Ectodermal cell (in vitro differentiated cells): Measurements from ENCODE around the gene RNF130.

Source experiments
- H3K27ac ChIP-seq: 2 replicates; pipeline ENCODE4 v1.7.0; 2013; ENCODE audit warnings: mild to moderate bottlenecking, low read depth, low read length; ENCODE audit not compliant: insufficient read depth, poor library complexity, severe bottlenecking
- H3K27me3 ChIP-seq: 2 replicates; pipeline ENCODE4 v1.7.0; 2013; ENCODE audit warnings: mild to moderate bottlenecking, low read length; ENCODE audit not compliant: insufficient read depth, control insufficient read depth, poor library complexity, severe bottlenecking
- H3K36me3 ChIP-seq: one replicate; pipeline ENCODE4 v1.7.0; 2013; ENCODE audit warnings: low read length; ENCODE audit not compliant: control insufficient read depth, insufficient read depth
- H3K4me1 ChIP-seq: one replicate; pipeline ENCODE4 v1.7.0; 2013; ENCODE audit warnings: low read length; ENCODE audit not compliant: control insufficient read depth, insufficient read depth
- H3K4me3 ChIP-seq: 2 replicates; pipeline ENCODE4 v1.7.0; 2013; ENCODE audit warnings: low read depth, low read length, control low read depth; ENCODE audit not compliant: insufficient read depth
- H3K9me3 ChIP-seq: 2 replicates; pipeline ENCODE4 v1.7.0; 2013; ENCODE audit warnings: mild to moderate bottlenecking, low read length, moderate library complexity; ENCODE audit not compliant: control insufficient read depth
- WGBS, 2 experiments: methylation state at CpG; one replicate each; pipeline ENCODE4 v1.1.7; 2013; ENCODE audit warnings: missing lambda C conversion rate in 2 of 2; 5-methylcytosine and 5-hydroxymethylcytosine counted together

Gene RNF130

DNA sequence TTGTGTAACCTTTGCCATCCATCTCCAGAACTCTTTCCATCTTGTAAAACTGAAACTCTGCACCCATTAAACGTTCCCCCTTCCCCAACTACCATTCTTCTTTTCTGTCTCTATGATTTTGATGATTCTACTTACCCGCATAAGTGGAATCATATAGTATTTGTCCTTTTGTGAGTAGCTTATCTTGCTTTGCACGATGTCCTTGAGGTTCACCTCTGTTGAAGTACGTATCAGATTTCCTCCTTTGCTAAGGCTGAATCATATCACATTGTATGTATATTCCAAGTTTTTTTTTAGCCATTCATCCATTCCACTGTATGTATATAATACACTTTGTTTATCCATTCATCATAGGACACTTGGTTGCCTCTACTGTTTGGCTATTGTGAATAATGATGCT lies 2.9 kb upstream of the RNF130 start:
- no peaks in the 10 kb centered on the region for H3K9me3 ChIP-seq
- peaks cover 12% of the 10 kb centered on the region for H3K27me3 ChIP-seq
- H3K4me3 ChIP-seq, result no peak overlapping the region
- 92 to 95% methylated on average over 4 of the region's 4 CpGs for WGBS, 2 experiments
- no peak overlapping the region for H3K27ac ChIP-seq
- peaks cover 4% of the 10 kb centered on the region for H3K36me3 ChIP-seq
- peaks cover 5% of the 10 kb centered on the region for H3K4me1 ChIP-seq

DNA sequence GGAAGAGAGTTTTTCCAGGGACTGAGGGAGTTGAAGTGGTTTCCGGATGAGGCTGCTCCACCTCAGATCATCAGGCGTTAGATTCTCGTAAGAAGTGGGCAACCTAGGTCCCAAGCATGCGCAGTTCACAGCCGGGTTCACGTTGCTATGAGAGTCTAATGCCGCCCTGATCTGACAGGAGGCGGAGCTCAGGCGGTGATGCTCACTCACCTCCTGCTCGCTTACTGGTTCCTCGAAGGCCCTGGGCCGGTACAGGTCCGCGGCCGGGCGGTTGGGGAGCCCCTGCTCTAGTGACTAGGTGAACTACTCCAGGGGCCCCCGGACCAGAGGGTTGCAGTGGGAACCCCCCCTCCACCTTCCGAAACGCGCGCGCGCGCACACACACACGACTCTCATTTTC lies 997 bp upstream of the RNF130 start:
- Histone ChIP-seq H3K36me3 (peaks cover 4% of the 10 kb centered on the region), H3K27ac (no peak overlapping the region), H3K9me3 (no peaks in the 10 kb centered on the region), H3K4me3 (no peak overlapping the region), H3K27me3 (peaks cover 12% of the 10 kb centered on the region), H3K4me1 (peaks cover 7% of the 10 kb centered on the region)
- WGBS, 2 experiments, result 93 to 94% methylated on average over 25 of the region's 25 CpGs

- no peak overlapping the region for H3K27ac ChIP-seq
- peaks cover 12% of the 10 kb centered on the region for H3K27me3 ChIP-seq
- 29% methylated on average over 14 of the region's 14 CpGs for WGBS, 2 experiments
- peaks cover 4% of the 10 kb centered on the region for H3K36me3 ChIP-seq
- peaks cover 7% of the 10 kb centered on the region for H3K4me1 ChIP-seq
- H3K9me3 ChIP-seq, result no peaks in the 10 kb centered on the region
- H3K4me3 ChIP-seq, result peak overlapping the region; percentile 94
These were observed 643 bp upstream of the RNF130 start for GRCh38 chr5:180072256-180072548.

- H3K4me3 ChIP-seq, result peak overlapping the region; percentile 94
- peaks cover 7% of the 10 kb centered on the region for H3K4me1 ChIP-seq
- WGBS, 2 experiments, result 1% methylated on average over 48 of the region's 48 CpGs
- H3K27ac ChIP-seq, result peak overlapping the region; percentile 20
- peaks cover 12% of the 10 kb centered on the region for H3K27me3 ChIP-seq
- H3K36me3 ChIP-seq, result peaks cover 4% of the 10 kb centered on the region
- no peaks in the 10 kb centered on the region for H3K9me3 ChIP-seq
These were observed 616 bp downstream of the RNF130 start for GRCh38 chr5:180070756-180071530.

DNA sequence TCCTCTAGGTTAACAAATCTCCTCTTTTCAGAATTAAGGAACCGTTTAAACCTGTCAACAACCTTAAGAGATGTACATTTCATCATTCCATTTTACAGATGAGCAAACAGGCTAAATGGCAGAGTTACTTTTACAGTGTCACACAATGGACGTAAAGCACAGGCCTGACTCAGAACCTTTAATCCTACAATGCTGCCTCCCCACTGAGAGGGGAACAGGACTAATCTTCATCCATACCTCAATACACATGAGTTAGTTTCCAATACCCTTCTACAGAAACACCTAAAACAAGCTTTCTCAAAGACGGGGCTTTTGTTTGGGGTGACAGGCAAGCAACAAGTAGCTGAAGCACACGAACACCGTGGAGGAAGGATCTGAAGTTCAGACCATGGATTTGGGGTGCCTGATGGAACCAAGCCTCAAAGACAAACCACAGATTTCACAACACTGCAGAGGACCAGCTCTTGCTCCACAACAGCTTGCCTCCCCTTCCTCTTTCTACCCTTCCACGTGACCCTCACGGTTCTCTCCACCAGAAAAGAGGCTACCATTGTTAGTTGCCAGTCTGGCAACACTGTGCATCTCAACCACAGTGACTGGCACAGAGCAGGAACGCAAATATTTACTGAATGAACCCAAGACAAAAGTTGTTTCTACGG lies 1.8 kb downstream of the RNF130 start:
- H3K4me1 ChIP-seq, result peaks cover 7% of the 10 kb centered on the region
- H3K36me3 ChIP-seq, result peaks cover 4% of the 10 kb centered on the region
- 13 to 16% methylated on average over 9 of the region's 9 CpGs for WGBS, 2 experiments
- H3K27me3 ChIP-seq, result peaks cover 12% of the 10 kb centered on the region
- peak overlapping the region; percentile 6 for H3K27ac ChIP-seq
- H3K9me3 ChIP-seq, result no peaks in the 10 kb centered on the region
- H3K4me3 ChIP-seq, result peak overlapping the region; percentile 94

- H3K27ac ChIP-seq, result peak overlapping the region; percentile 21
- WGBS, 2 experiments, result 63 to 69% methylated on average over 5 of the region's 6 CpGs
- no peaks in the 10 kb centered on the region for H3K9me3 ChIP-seq
- peak overlapping the region; percentile 94 for H3K4me3 ChIP-seq
- H3K27me3 ChIP-seq, result peaks cover 12% of the 10 kb centered on the region
- H3K36me3 ChIP-seq, result peaks cover 4% of the 10 kb centered on the region
- peaks cover 7% of the 10 kb centered on the region for H3K4me1 ChIP-seq
These were observed 3.0 kb downstream of the RNF130 start for GRCh38 chr5:180068519-180069090.

DNA sequence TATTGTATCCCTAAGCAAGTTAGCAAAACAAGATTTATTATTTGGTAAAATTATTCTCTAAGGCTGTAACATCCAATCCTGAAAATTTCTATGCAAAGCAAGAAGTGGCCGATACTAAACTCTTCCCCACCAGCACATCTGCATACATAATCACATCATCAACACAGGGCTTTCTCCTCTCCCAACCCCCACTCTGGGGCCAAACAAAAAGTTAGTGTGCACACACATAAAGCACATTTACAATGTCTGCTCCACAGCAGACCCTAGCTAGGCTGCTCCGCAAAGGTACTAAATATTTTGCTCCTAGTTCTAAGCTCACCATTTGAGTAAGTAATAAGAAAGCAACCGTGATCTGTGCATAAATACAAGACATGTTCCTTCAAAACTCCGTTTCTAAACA lies 3.6 kb downstream of the RNF130 start:
- Histone ChIP-seq H3K4me3 (no peak overlapping the region), H3K9me3 (no peaks in the 10 kb centered on the region), H3K36me3 (peaks cover 4% of the 10 kb centered on the region), H3K27me3 (peaks cover 9% of the 10 kb centered on the region), H3K4me1 (peaks cover 7% of the 10 kb centered on the region), H3K27ac (no peak overlapping the region)
- 44% methylated on average over 4 of the region's 4 CpGs for WGBS, 2 experiments

DNA sequence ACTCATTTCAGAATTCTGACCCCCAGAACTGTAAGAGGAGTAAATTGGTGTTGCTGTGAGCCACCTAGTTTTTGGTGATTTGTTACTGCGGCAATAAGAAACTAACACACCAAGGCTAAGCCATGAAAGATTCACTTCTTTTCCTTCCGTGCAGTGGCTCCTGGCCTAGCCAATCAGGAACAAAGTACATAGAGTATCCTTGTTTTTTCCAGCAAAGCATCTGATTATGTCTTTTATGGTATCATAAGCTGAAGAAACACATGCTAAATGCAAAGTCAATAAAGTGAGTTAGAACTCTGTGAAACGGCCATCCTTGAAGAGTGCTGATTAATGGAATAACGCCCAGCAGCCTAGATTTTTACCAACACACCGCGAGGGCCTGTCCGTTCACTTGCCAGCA lies 11.4 kb downstream of the RNF130 start:
- Histone ChIP-seq H3K36me3 (no peaks in the 10 kb centered on the region), H3K4me3 (no peak overlapping the region), H3K9me3 (no peaks in the 10 kb centered on the region), H3K27me3 (no peaks in the 10 kb centered on the region), H3K27ac (no peak overlapping the region), H3K4me1 (peaks cover 6% of the 10 kb centered on the region)
- WGBS, 2 experiments, result 95 to 96% methylated on average over 7 of the region's 7 CpGs

- H3K27ac ChIP-seq, result no peak overlapping the region
- no peak overlapping the region for H3K4me3 ChIP-seq
- 88 to 89% methylated on average over 6 of the region's 6 CpGs for WGBS, 2 experiments
- peaks cover 9% of the 10 kb centered on the region for H3K4me1 ChIP-seq
- H3K9me3 ChIP-seq, result no peaks in the 10 kb centered on the region
- H3K36me3 ChIP-seq, result no peaks in the 10 kb centered on the region
- no peaks in the 10 kb centered on the region for H3K27me3 ChIP-seq
These were observed 12.2 kb downstream of the RNF130 start for GRCh38 chr5:180059326-180059725.

DNA sequence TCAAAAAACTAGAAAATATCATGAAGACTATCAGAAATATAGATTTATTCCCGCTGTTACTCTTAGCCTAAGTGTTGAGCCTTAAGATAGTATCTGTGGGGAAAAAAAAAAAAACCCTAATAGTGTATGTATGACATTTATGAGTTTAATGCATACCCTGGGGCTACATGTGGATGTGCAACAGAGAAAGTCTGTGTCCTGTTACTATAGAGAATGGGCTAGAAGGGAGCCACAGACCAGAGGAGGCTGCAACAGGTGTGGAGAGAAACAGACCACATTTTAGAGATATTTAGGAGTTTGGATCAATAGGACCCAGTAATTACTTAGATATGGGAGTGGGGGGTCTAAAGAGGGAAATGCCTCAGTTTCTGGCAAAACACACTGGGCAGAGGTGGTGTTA lies 15.4 kb downstream of the RNF130 start:
- Histone ChIP-seq H3K4me3 (no peak overlapping the region), H3K4me1 (peaks cover 13% of the 10 kb centered on the region), H3K27ac (no peak overlapping the region), H3K36me3 (no peaks in the 10 kb centered on the region), H3K9me3 (no peaks in the 10 kb centered on the region), H3K27me3 (no peaks in the 10 kb centered on the region)
- 100% methylated on average over 1 of the region's 1 CpG; no CpG with 5 or more reads in 1 of the 2 experiments for WGBS, 2 experiments
